ENCODE results near the gene EFEMP2.
A peak's percentile ranks its signal among the peaks of the same experiment; 100 is the strongest.

EFEMP2 gene

DNA sequence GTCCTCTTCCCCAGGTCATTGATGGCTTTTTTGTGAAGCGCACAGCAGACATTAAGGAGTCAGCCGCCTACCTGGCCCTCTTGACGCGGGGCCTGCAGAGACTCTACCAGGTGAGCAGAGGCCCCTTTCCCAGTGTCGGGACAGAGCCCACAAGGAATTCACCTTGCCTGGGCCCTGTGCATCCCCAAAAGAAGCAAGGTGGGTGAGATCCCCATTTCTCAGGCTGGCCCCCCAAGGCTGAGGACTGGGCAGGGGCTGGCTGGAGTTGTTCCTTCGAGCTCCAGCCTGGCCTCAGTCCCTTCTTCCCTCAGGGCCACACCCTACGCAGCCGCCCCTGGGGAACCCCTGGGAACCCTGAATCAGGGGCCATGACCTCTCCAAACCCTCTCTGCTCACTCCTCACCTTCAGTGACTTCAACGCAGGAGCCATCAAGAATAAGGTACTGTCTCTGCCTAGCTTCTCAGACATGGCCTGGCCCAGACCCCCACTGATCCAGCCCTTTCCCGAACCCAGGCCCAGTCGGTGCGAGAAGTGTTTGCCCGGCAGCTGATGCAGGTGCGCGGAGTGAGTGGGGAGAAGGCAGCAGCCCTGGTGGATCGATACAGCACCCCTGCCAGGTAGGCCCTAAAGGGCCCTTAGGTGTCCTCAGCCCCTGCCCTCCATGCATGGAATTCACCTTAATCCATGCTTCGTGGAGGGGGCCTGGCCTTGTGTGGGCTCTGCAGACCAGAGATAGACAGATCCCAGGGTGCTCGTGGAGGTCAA is 7.7 kb downstream of the EFEMP2 start:
- in situ Hi-C loops (cut with HindIII; ENCODE audit: low pct_unique_long_range_greater_than_20kb, low sequenced_read_pairs): no loop called here

GRCh38 chr11:65863889-65864705 is 8.5 kb downstream of the EFEMP2 start:
- in situ Hi-C loops (cut with HindIII; ENCODE audit: low pct_unique_long_range_greater_than_20kb, low sequenced_read_pairs): no loop called here
- DNase-seq (ENCODE audit: low read depth in 1 of 2, low spot score in 1 of 2): no peak
- no peak for TF ChIP-seq JUND (IDR thresholded peaks at IDR 0.05; ENCODE audit: low read depth)

More for the DNA sequence above, 7.7 kb downstream of the EFEMP2 start:
- no peak for TF ChIP-seq JUND (IDR thresholded peaks at IDR 0.05; ENCODE audit: low read depth)
- no peak for DNase-seq (ENCODE audit: low read depth in 1 of 2, low spot score in 1 of 2)

GRCh38 chr11:65862941-65863888 is 9.4 kb downstream of the EFEMP2 start:
- no peak for TF ChIP-seq JUND (IDR thresholded peaks at IDR 0.05; ENCODE audit: low read depth)
- DNase-seq (ENCODE audit: low read depth in 1 of 2, low spot score in 1 of 2): no peak
- in situ Hi-C loops (cut with HindIII; ENCODE audit: low pct_unique_long_range_greater_than_20kb, low sequenced_read_pairs): no loop called here

DNA sequence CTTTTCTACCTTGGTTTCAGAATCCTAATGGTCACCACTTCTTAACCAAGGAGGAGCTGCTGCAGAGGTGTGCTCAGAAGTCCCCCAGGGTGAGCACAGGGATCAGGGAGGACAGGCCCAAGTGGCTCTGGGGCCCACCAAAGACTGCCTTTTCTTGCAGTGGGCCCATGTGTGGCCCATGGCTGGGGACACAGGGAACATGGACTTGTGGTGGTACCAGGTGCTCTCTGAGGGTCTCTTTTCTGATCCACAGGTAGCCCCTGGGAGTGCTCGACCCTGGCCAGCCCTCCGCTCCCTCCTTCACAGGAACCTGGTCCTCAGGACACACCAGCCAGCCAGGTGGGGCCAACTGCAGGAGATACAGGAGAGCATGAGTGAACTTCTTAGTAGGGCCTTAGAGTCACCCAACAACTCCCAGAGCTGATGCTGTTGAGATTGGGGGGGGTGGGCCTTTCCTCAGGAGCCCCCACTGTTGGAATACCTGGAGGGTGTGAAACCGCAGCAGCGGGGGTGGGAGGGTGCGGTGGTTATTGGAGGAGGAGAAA is 10.3 kb downstream of the EFEMP2 start:
- no peak for TF ChIP-seq JUND (IDR thresholded peaks at IDR 0.05; ENCODE audit: low read depth)
- in situ Hi-C loops (cut with HindIII; ENCODE audit: low pct_unique_long_range_greater_than_20kb, low sequenced_read_pairs): no loop called here
- no peak for DNase-seq (ENCODE audit: low read depth in 1 of 2, low spot score in 1 of 2)

DNA sequence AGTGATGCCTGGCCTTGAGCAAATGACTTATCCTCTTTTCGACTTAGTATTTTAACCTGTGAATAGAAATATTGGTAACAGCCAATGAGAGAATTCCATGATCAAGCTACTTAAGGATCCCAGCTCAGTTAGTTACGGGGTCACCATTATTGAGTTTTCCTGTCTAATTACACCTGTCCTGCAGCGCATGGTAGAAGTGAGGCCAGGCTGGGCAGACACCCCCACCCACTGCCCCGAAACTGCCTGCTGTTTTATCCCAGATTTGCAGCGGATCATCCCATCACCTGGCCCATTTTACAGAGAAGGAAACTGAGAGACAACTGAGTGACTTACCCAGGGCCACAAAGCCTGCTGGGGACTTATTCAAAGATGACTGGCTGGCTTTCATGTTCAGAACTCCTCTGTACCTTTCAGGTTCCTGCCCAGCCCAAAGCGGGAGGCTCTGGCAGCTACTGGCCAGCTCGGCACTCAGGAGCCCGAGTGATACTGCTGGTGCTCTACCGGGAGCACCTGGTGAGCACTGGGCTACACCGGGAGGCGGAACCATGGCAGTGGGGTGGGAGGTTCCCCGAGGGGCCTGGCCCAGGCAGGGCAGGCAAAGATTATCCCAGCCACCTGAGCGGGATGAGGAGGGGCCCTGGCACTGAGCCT is 10.9 kb downstream of the EFEMP2 start:
- TF ChIP-seq JUND (IDR thresholded peaks at IDR 0.05; ENCODE audit: low read depth): no peak
- DNase-seq (ENCODE audit: low read depth in 1 of 2, low spot score in 1 of 2): no peak
- in situ Hi-C loops (cut with HindIII; ENCODE audit: low pct_unique_long_range_greater_than_20kb, low sequenced_read_pairs): no loop called here

GRCh38 chr11:65861165-65861505 is 11.5 kb downstream of the EFEMP2 start:
- in situ Hi-C loops (cut with HindIII; ENCODE audit: low pct_unique_long_range_greater_than_20kb, low sequenced_read_pairs): no loop called here
- DNase-seq (ENCODE audit: low read depth in 1 of 2, low spot score in 1 of 2): peak; percentile 53 to 62
- TF ChIP-seq JUND (IDR thresholded peaks at IDR 0.05; ENCODE audit: low read depth): no peak

GRCh38 chr11:65860278-65861164 is 12.1 kb downstream of the EFEMP2 start, which contains the start of gene MUS81:
TSS of gene MUS81 (plus strand) at chr11:65860433. CDS start at chr11:65860754, 321 bp downstream.
- no peak for TF ChIP-seq JUND (IDR thresholded peaks at IDR 0.05; ENCODE audit: low read depth)
- in situ Hi-C loops (cut with HindIII; ENCODE audit: low pct_unique_long_range_greater_than_20kb, low sequenced_read_pairs): no loop called here
- peak; percentile 98 to 99 for DNase-seq (ENCODE audit: low read depth in 1 of 2, low spot score in 1 of 2)

GRCh38 chr11:65859812-65860277 is 12.8 kb downstream of the EFEMP2 start:
- no peak for DNase-seq (ENCODE audit: low read depth in 1 of 2, low spot score in 1 of 2)
- in situ Hi-C loops (cut with HindIII; ENCODE audit: low pct_unique_long_range_greater_than_20kb, low sequenced_read_pairs): no loop called here
- TF ChIP-seq JUND (IDR thresholded peaks at IDR 0.05; ENCODE audit: low read depth): no peak

DNA sequence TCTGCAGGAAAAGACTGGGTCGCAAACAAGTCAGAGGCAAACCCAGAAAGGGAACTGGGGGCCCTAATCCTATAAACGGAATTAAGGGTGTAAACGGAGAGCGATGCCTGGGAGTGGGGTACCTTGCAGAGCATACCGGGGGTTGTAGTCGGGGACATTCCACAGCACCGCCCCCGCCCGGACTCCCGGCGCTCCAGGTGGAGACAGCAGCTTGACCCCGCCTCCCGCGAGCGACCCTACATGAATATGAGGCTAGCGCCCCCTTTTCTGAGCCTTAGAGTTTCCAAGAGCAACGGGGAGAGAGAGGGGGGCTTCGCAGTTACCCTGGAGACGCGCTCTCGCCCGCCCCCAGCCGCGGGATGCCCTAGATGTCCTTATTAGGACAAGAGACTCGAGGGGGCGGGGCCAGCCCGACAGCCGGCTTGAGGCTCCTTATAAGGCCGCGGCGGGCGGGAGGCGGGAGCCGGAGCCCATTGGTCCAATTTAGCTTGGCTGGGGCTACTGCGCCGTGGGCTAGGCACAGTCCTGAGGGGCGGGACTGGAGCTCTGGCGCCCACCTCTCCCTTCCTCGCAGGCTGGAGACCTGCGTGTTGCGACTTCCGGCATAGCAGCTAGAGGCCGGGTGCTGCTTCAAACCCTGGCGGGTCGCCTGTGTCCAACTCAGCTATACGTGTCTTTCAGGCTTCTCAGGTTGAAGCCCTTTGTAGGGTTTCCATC is 13.3 kb downstream of the EFEMP2 start:
- no peak for TF ChIP-seq JUND (IDR thresholded peaks at IDR 0.05; ENCODE audit: low read depth)
- peak; percentile 98 to 99 for DNase-seq (ENCODE audit: low read depth in 1 of 2, low spot score in 1 of 2)
- in situ Hi-C loops (cut with HindIII; ENCODE audit: low pct_unique_long_range_greater_than_20kb, low sequenced_read_pairs): no loop called here

DNA sequence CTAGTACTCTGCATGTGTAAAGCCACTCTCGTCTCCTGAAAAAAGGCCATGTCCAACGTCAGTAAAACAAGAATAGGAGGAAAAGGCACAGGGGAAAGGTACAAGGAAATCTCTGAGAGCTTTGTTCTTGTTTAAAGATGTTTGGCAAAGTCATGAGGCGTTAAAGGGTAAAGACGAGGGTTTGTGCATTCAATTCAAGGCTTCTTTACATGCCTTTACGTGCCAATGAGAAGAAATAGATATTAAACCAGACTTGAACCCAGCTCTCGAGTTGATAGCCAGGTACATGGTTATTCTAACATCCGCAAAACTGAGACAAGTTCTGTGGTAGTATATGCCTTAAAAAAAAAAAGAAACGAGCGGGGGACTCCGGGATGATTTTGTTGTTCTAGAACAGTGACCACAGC is 13.9 kb downstream of the EFEMP2 start:
- TF ChIP-seq JUND (IDR thresholded peaks at IDR 0.05; ENCODE audit: low read depth): no peak
- in situ Hi-C loops (cut with HindIII; ENCODE audit: low pct_unique_long_range_greater_than_20kb, low sequenced_read_pairs): no loop called here
- no peak for DNase-seq (ENCODE audit: low read depth in 1 of 2, low spot score in 1 of 2)
